HG02852 (cell line): ENCODE data around the gene SYNGR4.
"Not testable (repeated sequence)": the region's sequence is repeated elsewhere in the genome, so short reads cannot be mapped to it uniquely, and the experiment has no call there.

Experiments used
- ATAC-seq: cut with Tn5 transposase; IDR thresholded peaks from one replicate; pipeline ENCODE4 v1.9.1; 2021; ENCODE audit warnings: mild to moderate bottlenecking, moderate library complexity; ENCODE audit not compliant: unreplicated experiment

The SYNGR4 gene

GRCh38 chr19:48363810-48364597 lies at the start of gene SYNGR4, which contains the start of gene TMEM143:
TSS of gene SYNGR4 (plus strand) at chr19:48364367. CDS start at chr19:48365843, 1,476 bp downstream.
TSS of gene TMEM143 (minus strand) at chr19:48363940. CDS start at chr19:48363920, 20 bp downstream.
- peak; percentile 73 for ATAC-seq

GRCh38 chr19:48315712-48316111 lies 48.5 kb upstream of the SYNGR4 start:
- ATAC-seq = no peak

GRCh38 chr19:48317708-48317960 lies 46.5 kb upstream of the SYNGR4 start:
- not testable (repeated sequence) for ATAC-seq

- ATAC-seq = no peak
Measured at GRCh38 chr19:48318286-48318987, 45.7 kb upstream of the SYNGR4 start.

- no peak for ATAC-seq
Measured at GRCh38 chr19:48319647-48320541, 44.3 kb upstream of the SYNGR4 start.

- ATAC-seq = peak; percentile 43
Measured at GRCh38 chr19:48321372-48321621, 42.9 kb upstream of the SYNGR4 start.

GRCh38 chr19:48321622-48322591 lies 42.3 kb upstream of the SYNGR4 start:
- peak; percentile 55 for ATAC-seq

- no peak for ATAC-seq
Measured at GRCh38 chr19:48325265-48325910, 38.8 kb upstream of the SYNGR4 start, which contains the start of gene EMP3. TSS of gene EMP3 (plus strand) at chr19:48325552. CDS start at chr19:48326845, 1,293 bp downstream.

GRCh38 chr19:48329167-48329891 lies 34.8 kb upstream of the SYNGR4 start:
- no peak for ATAC-seq

- no peak for ATAC-seq
Measured at GRCh38 chr19:48330012-48330681, 34.0 kb upstream of the SYNGR4 start.

GRCh38 chr19:48332351-48332661 lies 31.9 kb upstream of the SYNGR4 start:
- ATAC-seq = no peak

- peak; percentile 66 for ATAC-seq
Measured at GRCh38 chr19:48332662-48333466, 31.3 kb upstream of the SYNGR4 start.

GRCh38 chr19:48333467-48334384 lies 30.4 kb upstream of the SYNGR4 start:
- peak; percentile 41 for ATAC-seq

- ATAC-seq = no peak
Measured at GRCh38 chr19:48338253-48338755, 25.9 kb upstream of the SYNGR4 start.

- ATAC-seq = no peak
Measured at GRCh38 chr19:48338802-48339503, 25.2 kb upstream of the SYNGR4 start.

- no peak for ATAC-seq
Measured at GRCh38 chr19:48340995-48341394, 23.2 kb upstream of the SYNGR4 start.
